Left ventricle myocardium inferior (tissue), 1 donor: ENCODE results near the gene SF1. TPM values are rescaled to one million over a fixed set of nuclear protein-coding genes. Genes with fewer than 3 reads are reported as not detected.

ENCODE experiments used
- DNase-seq: peaks from one replicate; pipeline ENCODE4 v3.0.0-alpha.2; 2020
- H3K27ac ChIP-seq: fragments of 200-600 bp; replicated peaks from 2 replicates; pipeline ENCODE4 v1.8.0; 2021
- H3K27me3 ChIP-seq: fragments of 200-600 bp; 2 replicates; pipeline ENCODE4 v1.8.0; 2021; ENCODE audit warnings: low read depth
- H3K36me3 ChIP-seq: fragments of 200-600 bp; 2 replicates; pipeline ENCODE4 v1.8.0; 2021
- H3K4me1 ChIP-seq: fragments of 200-600 bp; 2 replicates; pipeline ENCODE4 v1.8.0; 2021
- H3K4me3 ChIP-seq: fragments of 200-600 bp; 2 replicates; pipeline ENCODE4 v1.8.0; 2021; ENCODE audit warnings: mild to moderate bottlenecking, moderate library complexity
- H3K9me3 ChIP-seq: fragments of 200-600 bp; replicated peaks from 2 replicates; pipeline ENCODE4 v1.8.0; 2021
- intact Hi-C: fragments of 100-400 bp; cut with micrococcal nuclease; formaldehyde crosslinking; loops from one replicate; pipeline ENCODE4 v1.11.0; 2022
- total RNA-seq: library from RNA; stranded (reverse); fragmentation: NEBNext Ultra II Directional; extraction: Animal tissue kit (Norgen Biotek cat#: 25700); gene quantifications from one replicate; pipeline ENCODE4 v1.2.1, GENCODE V29; 2021
- TF ChIP-seq, protein P1 (sequence below): fragments of 200-600 bp; IDR thresholded peaks from 2 replicates; pipeline ENCODE4 v1.8.0; 2021; ENCODE audit warnings: antibody characterized with exemption, mild to moderate bottlenecking, borderline replicate concordance
- donor health status: DM: no; HTN: yes; CAD: no; lungs with severe emphysema.

The SF1 gene
- total RNA-seq, 1 donor from 2014 or later: 188 TPM

DNA sequence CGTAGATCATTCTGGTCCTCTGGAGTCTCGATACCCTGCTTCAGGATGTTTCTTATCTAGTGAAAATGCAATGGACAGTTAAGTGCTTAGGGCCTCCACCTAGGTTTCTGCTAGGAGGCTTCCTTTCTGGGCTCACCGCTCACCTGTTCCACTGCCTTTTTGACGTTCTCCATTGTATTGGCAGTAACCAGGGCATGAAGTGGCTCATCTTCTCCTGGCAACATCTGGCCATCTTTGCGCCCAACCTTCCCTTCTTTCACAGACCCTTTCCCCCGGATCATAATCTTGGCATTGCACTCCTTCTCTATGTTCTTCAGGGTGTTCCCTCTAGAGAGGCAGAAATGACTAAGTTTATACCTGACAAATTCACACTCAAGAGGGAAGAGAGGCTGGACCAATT, 9.1 kb downstream of the SF1 start:
- no peak overlapping the region for H3K27ac ChIP-seq
- H3K9me3 ChIP-seq: no peaks in the 10 kb centered on the region
- no peak overlapping the region for H3K4me3 ChIP-seq
- H3K36me3 ChIP-seq: peaks cover 100% of the 10 kb centered on the region
- no peaks in the 10 kb centered on the region for H3K27me3 ChIP-seq
- TF ChIP-seq, protein P1, sequence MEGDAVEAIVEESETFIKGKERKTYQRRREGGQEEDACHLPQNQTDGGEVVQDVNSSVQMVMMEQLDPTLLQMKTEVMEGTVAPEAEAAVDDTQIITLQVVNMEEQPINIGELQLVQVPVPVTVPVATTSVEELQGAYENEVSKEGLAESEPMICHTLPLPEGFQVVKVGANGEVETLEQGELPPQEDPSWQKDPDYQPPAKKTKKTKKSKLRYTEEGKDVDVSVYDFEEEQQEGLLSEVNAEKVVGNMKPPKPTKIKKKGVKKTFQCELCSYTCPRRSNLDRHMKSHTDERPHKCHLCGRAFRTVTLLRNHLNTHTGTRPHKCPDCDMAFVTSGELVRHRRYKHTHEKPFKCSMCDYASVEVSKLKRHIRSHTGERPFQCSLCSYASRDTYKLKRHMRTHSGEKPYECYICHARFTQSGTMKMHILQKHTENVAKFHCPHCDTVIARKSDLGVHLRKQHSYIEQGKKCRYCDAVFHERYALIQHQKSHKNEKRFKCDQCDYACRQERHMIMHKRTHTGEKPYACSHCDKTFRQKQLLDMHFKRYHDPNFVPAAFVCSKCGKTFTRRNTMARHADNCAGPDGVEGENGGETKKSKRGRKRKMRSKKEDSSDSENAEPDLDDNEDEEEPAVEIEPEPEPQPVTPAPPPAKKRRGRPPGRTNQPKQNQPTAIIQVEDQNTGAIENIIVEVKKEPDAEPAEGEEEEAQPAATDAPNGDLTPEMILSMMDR: no peak
- peaks cover 75% of the 10 kb centered on the region for H3K4me1 ChIP-seq
- no peak for DNase-seq
- intact Hi-C loops: no loop called here

DNA sequence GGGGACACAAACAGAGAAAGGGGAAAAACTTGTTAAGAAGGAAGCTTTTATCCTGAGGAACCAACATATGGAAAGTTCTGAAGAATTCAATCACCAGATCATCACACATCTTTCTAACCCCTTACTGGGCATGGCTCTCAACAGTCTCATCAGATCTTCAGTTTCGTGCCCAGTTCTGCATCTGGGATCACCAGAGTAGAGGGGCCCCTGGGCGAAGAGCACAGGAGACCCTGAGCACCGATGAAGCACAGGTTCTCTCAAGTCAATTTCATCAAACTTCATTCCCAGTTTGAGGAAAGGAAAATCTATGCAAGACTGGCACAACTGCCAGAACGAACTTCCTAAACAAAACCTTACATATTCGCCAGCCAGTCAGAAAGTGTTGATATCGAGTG, 10.0 kb downstream of the SF1 start:
- Histone ChIP-seq H3K4me1 (peaks cover 75% of the 10 kb centered on the region), H3K4me3 (no peak overlapping the region), H3K9me3 (no peaks in the 10 kb centered on the region), H3K36me3 (peaks cover 100% of the 10 kb centered on the region), H3K27ac (peak overlapping the region; percentile 50), H3K27me3 (no peaks in the 10 kb centered on the region)
- intact Hi-C loops: no loop called here
- TF ChIP-seq, protein P1: no peak
- no peak for DNase-seq

DNA sequence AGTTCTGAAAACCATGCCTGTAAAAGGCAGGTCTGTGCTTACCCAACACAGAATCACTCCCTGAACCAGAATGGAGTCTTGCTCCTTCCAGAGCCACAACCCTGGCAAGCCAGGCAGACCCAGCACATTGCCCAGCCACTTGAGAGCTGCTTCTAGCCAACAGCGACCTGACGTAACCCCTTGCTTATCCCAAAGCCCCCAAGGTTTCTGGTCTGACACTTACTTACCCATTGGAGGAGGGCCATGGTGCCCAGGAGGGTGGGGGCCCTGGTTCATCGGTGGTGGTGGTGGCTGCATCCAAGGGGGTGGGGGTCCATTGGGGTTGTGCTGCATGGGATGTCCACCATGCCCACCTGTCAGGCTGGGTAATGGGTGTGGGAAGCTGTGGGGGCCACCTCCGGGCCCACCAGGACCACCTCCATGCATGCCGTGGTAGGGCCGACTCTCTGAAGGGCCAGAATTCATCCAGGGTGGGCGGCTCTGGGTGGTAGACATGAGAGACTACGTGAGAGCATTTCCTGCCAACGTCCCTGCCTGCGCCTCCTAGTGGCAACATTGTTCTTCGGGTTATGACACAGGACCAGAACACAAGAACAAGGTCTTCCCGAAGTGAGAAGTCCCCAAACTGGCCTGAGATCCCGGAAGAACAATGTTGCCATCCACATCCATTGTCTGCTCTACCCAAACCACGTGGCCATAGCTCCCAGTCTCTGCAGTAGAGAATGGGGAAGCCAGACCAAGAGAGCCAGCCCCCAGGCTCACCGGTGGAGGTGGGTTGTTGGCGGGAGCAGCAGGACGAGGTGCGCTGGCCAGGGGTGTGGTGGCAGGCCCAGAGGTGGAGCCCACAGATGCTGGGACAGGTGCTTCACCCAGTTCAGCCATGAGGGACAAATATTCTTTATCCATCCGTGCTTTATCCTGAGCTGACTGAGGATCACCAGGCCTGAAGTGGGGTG, 10.7 kb downstream of the SF1 start:
- TF ChIP-seq, protein P1: peak; percentile 79
- no peaks in the 10 kb centered on the region for H3K27me3 ChIP-seq
- H3K4me1 ChIP-seq: peaks cover 75% of the 10 kb centered on the region
- H3K9me3 ChIP-seq: no peaks in the 10 kb centered on the region
- DNase-seq: peak; percentile 63
- intact Hi-C loops: no loop called here
- H3K36me3 ChIP-seq: peaks cover 93% of the 10 kb centered on the region
- H3K27ac ChIP-seq: peak overlapping the region; percentile 50
- no peak overlapping the region for H3K4me3 ChIP-seq

DNA sequence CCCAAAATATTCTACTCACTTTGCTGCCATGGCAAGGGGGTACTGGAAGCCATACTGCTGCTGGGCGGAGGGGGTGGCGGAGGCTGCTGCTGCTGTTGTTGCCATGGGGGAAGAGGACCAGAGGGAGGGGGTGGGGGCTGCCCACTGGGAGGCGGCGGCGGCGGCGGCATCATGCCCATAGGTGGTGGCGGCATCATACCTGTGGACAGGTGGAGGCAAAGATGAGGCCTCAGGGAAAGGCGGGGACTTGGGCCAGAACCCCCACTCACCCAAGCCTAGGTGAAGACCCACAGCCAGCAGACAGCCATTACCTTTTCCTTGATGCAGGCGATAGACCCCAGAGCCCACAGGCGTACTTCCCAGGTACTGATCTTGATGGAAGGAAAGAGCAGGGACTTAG, 11.5 kb downstream of the SF1 start:
- TF ChIP-seq, protein P1: no peak
- Histone ChIP-seq H3K9me3 (no peaks in the 10 kb centered on the region), H3K4me3 (no peak overlapping the region), H3K27me3 (no peaks in the 10 kb centered on the region), H3K36me3 (peaks cover 85% of the 10 kb centered on the region), H3K27ac (peak overlapping the region; percentile 50), H3K4me1 (peaks cover 75% of the 10 kb centered on the region)
- intact Hi-C loops: no loop called here
- DNase-seq: no peak

DNA sequence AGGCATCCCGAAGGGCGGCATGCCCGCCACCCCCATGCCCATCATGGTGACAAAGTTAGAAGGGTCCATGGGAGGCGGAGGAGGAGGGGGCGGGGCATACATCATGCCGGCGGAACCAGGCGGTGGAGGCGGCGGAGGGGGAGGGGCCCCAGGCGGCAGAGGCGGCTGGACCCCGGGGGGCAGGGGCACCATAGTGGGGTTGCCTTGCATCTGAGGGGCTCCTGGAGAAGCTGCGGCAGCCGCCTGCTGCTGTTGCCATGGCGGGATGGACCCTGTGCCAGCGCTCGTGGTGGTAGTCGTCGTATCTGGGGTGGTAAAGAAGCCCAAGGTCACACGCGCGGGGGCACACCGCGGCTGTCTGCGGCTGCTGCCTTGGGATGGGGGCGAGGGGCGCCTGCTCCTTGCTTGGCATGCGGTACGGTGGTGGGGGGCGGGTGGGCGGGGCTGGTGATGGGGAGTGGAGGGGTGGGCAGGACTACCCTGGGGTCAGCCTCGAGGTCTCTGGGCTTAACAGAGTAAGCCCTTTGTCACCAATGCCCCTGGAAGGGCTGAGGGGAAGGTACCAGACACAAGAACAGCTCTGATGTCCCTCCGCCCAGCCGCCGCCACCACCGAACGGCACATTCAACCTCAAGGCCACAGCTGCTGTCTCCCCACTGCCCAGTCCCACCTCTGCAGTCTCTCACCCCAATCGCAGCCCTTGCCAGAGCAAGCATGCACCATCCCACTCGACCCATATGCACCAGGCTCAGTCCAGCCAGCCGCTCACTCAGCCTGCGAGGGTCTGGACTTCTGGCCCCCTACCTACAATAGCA, 12.3 kb downstream of the SF1 start:
- Histone ChIP-seq H3K27ac (no peak overlapping the region), H3K9me3 (no peaks in the 10 kb centered on the region), H3K4me1 (peaks cover 76% of the 10 kb centered on the region), H3K36me3 (peaks cover 77% of the 10 kb centered on the region), H3K4me3 (no peak overlapping the region), H3K27me3 (no peaks in the 10 kb centered on the region)
- intact Hi-C loops: no loop called here
- no peak for DNase-seq
- TF ChIP-seq, protein P1: no peak
